ENCODE measurements around the gene APP.

DNA sequence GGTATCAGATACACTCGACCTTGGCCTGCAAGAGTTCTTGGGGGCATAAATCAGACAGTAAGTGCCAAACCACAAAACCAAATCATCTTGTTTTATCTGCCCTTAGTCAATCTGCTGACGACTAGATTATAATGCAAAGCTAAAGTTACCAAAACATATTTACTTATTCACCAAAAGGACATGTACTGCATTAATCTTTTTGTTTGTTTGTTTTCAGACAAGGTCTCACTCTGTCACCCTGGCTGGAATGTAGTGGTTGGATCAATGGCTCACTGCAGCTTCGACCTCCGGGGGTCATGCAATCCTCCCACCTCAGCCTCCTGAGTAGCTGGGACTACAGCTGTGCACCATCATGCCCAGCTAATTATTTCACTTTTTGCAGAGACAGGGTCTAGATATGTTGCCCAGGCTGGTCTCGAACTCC is 114.7 kb downstream of the APP start:
- TF ChIP-seq, protein P1, sequence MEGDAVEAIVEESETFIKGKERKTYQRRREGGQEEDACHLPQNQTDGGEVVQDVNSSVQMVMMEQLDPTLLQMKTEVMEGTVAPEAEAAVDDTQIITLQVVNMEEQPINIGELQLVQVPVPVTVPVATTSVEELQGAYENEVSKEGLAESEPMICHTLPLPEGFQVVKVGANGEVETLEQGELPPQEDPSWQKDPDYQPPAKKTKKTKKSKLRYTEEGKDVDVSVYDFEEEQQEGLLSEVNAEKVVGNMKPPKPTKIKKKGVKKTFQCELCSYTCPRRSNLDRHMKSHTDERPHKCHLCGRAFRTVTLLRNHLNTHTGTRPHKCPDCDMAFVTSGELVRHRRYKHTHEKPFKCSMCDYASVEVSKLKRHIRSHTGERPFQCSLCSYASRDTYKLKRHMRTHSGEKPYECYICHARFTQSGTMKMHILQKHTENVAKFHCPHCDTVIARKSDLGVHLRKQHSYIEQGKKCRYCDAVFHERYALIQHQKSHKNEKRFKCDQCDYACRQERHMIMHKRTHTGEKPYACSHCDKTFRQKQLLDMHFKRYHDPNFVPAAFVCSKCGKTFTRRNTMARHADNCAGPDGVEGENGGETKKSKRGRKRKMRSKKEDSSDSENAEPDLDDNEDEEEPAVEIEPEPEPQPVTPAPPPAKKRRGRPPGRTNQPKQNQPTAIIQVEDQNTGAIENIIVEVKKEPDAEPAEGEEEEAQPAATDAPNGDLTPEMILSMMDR (IDR thresholded peaks at IDR 0.05; ENCODE audit: low read length), result no peak
- TF ChIP-seq EZH2phosphoT487 (IDR thresholded peaks at IDR 0.05; ENCODE audit: low read length) (no peak), EZH2 (optimal IDR thresholded peaks at IDR 0.05; ENCODE audit: low read depth, low read length) (no peak)
